GM12878 (cell line): ENCODE measurements around the gene GDPD1.

ENCODE experiments used
- CTCF ChIP-seq, 3 experiments: IDR thresholded peaks in 2 of 3; conservative IDR thresholded peaks in 1 of 3; 2 replicates each; pipeline ENCODE4 v1.5.1; 2011; ENCODE audit warnings: low read depth in 3 of 3, low read length in 3 of 3, mild to moderate bottlenecking in 3 of 3, control low read depth in 2 of 3, moderate library complexity in 2 of 3, inconsistent platforms in 1 of 3, mixed read lengths in 1 of 3; ENCODE audit not compliant: control insufficient read depth in 2 of 3, insufficient read depth in 1 of 3; ENCODE audit errors: extremely low read depth in 1 of 3
- DPF2 ChIP-seq: fragments of 450-650 bp; IDR thresholded peaks from 2 replicates; pipeline ENCODE4 v1.6.1; 2017; ENCODE audit warnings: mild to moderate bottlenecking
- TAF1 ChIP-seq: IDR thresholded peaks from 2 replicates; pipeline ENCODE4 v1.6.1; 2011; ENCODE audit warnings: mild to moderate bottlenecking, low read depth, low read length, borderline replicate concordance

- TF ChIP-seq CTCF (IDR thresholded peaks at IDR 0.05 in 2 of 3, conservative IDR thresholded peaks at IDR 0.05 in 1 of 3; ENCODE audit: control insufficient read depth in 2 of 3, extremely low read depth in 1 of 3, insufficient read depth in 1 of 3, low read depth in 3 of 3, low read length in 3 of 3) (no peak), DPF2 (no peak), TAF1 (no peak)
Measured at GRCh38 chr17:59230764-59231163, 10.5 kb downstream of the GDPD1 start.
